AG09309 (cell line): ENCODE measurements around the gene SEPTIN6.
A peak's percentile ranks its signal among the peaks of the same experiment; 100 is the strongest.

ENCODE experiments used
- DNase-seq: peaks from one replicate; pipeline ENCODE4 v3.0.0-alpha.2; 2010; ENCODE audit warnings: low read depth
- H3K4me3 ChIP-seq: 2 replicates; pipeline ENCODE4 v1.5.1; 2011; ENCODE audit warnings: mild to moderate bottlenecking, low read depth, low read length, moderate library complexity; ENCODE audit not compliant: control insufficient read depth
- CTCF ChIP-seq: IDR thresholded peaks from 2 replicates; pipeline ENCODE4 v1.5.1; 2011; ENCODE audit warnings: mild to moderate bottlenecking, low read depth, low read length, inconsistent platforms; ENCODE audit not compliant: insufficient read depth, control insufficient read depth; ENCODE audit errors: missing control alignments

SEPTIN6 gene

GRCh38 chrX:119692191-119693039 is 553 bp downstream of the SEPTIN6 start:
- H3K4me3 ChIP-seq = peak overlapping the region; percentile 68
- no peak for DNase-seq
- no peak for TF ChIP-seq CTCF

DNA sequence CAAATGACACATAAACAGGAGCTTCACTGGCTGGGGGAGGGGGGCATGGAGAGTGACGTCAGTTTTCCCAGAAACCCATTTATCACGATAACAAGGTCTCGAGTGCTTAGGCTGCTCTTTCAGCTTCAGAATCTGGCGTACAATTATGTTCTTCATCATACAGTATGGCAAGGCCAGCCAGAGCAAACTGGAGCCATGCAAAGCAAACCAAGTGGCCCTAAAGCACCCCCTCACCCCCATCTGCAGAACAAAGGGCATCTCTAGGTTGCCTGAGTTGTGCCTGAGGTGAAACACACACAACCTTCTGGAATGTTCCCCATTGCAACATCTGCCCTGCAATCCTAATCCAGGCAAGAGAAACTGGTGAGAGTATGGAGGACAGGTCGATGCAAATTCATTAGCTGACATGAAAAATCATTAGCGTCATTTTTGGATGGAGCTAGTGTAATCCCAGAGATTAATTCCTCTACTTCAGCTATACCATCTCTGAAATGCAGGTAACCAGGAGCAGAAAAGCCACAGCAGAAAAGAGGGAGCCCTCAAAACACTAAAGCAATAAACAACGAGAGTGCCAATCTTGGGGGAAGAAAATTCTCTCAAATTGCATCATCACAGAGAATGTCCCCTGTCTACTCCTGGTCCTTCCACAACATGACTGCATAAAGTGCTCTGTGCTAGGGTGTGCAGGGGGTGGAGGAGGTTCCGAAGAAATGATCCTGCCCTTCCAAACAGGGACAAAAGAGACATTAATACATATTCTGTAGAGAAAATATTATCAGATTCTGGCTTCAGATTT is 1.8 kb downstream of the SEPTIN6 start:
- no peak for DNase-seq
- H3K4me3 ChIP-seq = no peak overlapping the region
- no peak for TF ChIP-seq CTCF

- no peak for TF ChIP-seq CTCF
- H3K4me3 ChIP-seq = no peak overlapping the region
These were observed 4.1 kb downstream of the SEPTIN6 start for GRCh38 chrX:119688911-119689321.

GRCh38 chrX:119687661-119688413 is 5.1 kb downstream of the SEPTIN6 start:
- DNase-seq = no peak
- TF ChIP-seq CTCF = no peak
- no peak overlapping the region for H3K4me3 ChIP-seq

More at GRCh38 chrX:119688911-119689321, 4.1 kb downstream of the SEPTIN6 start:
- DNase-seq = no peak

DNA sequence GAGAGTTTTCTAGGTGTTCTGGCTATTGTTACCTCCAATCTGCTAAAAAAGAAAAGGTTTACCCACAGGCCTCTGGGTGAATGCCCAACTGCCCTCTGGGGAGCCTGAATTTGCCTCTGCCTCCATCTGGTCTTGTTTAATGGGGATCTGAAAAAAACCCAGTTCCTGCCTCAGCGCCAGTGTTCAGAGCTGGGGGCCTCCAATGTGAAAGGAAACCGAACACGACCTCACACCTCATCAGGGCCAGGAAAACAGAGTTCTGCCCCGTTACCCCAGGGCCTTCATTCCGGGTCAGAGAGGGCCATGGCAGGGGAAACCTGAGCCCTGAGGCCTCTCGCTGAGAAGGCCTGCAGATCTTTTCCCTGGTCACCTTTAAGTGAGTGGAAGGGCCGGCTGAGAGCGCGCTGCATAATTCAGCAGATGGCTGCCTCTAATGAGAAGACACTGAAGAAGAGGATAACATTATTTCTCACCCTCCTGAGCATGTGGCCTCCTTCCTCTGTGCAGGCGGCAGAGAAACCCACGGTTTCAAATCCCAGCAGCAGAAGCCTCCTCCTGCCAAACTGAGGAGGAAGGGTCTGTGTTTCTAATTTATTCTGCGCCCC is 6.8 kb downstream of the SEPTIN6 start:
- H3K4me3 ChIP-seq = no peak overlapping the region
- no peak for DNase-seq

More for the DNA sequence above, 6.8 kb downstream of the SEPTIN6 start:
- TF ChIP-seq CTCF = no peak
